GM12801 (cell line): ENCODE measurements around the gene ANO2.

Experiments used
- TF ChIP-seq, protein P1 (sequence below): IDR thresholded peaks from one replicate; pipeline ENCODE4 v1.5.1; 2011; ENCODE audit warnings: control low read depth; ENCODE audit not compliant: insufficient read length; ENCODE audit errors: extremely low read depth

ANO2 gene

DNA sequence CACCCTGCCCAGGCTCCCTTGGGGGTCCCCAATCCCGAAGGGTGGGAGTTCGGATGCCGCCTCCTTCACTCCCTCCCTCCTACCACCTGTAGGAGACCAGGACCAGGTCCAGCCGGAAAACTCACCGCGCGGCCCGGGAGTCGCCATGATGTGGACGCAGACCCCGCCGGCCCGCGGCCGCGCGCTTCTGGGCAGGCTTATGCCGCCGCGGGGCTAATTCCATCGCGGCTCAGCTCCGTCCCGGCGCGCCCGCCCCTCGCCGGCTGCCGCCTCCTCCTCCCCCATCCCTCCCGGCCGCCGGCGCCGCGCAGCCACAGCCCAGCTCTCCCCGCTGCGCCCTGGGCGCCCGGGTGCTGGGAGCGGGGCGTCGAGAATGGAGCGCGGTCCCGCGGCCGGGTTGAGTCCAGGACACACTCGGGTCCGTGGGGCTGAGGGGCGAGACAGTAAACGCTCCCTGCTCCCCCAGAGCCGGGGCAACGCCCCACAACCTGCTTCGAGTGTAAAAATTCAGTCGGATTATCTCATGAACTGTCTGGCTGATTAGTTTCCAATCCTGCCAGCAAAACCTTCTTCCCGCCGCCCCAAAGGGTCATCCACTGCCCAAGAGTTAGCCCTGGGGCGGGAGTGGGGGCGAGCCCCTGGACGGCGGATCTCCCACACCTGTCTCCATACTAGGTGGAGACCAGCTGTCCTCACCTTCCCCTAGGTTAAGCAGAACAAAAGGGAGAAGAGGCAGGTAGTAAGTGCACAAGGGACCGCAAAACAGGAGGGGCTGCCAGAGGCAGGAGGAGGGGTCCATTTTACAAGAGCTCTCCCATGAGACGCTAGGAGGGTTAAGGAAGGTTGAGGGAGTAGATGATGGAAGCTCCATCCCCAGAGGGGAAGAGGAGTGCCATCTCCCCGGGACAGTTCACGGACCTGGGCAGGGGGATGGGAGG is at the start of gene ANO2:
Gene ANO2 (minus strand): TSS at position 189 of the 938 bp plus-strand sequence. CDS start 42 bp downstream, at position 147.
- TF ChIP-seq, protein P1, sequence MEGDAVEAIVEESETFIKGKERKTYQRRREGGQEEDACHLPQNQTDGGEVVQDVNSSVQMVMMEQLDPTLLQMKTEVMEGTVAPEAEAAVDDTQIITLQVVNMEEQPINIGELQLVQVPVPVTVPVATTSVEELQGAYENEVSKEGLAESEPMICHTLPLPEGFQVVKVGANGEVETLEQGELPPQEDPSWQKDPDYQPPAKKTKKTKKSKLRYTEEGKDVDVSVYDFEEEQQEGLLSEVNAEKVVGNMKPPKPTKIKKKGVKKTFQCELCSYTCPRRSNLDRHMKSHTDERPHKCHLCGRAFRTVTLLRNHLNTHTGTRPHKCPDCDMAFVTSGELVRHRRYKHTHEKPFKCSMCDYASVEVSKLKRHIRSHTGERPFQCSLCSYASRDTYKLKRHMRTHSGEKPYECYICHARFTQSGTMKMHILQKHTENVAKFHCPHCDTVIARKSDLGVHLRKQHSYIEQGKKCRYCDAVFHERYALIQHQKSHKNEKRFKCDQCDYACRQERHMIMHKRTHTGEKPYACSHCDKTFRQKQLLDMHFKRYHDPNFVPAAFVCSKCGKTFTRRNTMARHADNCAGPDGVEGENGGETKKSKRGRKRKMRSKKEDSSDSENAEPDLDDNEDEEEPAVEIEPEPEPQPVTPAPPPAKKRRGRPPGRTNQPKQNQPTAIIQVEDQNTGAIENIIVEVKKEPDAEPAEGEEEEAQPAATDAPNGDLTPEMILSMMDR: no peak

DNA sequence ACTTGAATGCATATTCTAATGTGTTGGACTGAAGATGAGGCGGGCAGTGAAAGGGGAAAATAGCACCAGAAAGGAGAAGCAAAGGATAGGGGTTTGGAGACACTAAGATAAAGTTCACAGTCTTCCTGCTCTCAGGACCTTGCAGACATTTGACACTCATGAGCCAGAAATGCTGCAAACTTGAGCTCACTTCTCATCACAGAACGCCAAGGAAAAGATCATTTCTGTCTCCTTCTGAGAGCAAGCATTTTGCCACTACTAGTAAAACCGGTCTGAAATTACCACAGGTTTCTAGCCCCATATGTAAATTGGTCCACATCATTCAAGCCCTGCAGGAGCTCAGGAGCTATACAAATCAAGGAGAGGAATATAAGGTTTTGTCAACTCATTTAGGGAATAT is 44.6 kb upstream of the ANO2 start:
- TF ChIP-seq, protein P1: no peak

DNA sequence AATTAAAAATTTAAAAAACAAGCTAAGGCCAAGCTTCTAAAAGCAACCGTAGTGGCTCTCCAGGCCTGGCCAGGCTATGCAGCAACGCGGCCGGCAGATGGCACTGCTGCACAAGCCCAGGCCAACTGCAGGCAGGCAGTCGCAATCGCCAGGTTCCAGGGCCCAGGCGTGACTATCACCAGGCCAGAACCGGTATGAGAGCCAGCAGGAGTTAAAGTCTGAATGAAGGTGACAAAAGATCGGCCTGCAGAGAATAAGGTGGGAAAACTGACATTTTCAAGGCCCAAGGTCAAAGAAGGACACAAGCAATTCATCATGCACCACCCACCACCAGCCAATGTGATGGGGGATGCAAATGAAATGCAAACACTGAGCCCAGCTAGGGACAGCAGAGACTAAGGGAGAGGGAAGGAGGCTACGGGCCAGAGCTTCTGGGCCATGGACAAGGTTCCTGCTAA is 43.6 kb upstream of the ANO2 start:
- TF ChIP-seq, protein P1: no peak

DNA sequence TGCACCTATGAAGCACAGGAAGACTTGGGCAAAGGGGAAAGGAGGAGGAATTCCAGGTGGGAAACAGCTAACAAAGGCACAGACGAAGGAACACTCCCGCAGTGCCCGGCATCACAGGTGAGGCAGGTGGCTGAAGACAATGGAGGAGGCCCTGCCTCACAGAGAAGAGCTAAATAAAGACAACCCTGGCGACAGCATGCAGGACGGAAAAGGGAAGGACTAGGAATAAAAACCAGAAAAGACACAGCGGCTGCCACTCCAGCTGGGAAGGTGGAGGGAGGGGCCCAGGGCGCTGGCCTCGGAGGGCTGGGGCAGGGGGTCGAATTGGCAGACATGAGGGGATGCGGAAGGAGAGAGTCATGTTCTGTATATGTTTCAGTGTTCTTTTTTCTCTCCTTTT is 43.0 kb upstream of the ANO2 start:
- TF ChIP-seq, protein P1: no peak

DNA sequence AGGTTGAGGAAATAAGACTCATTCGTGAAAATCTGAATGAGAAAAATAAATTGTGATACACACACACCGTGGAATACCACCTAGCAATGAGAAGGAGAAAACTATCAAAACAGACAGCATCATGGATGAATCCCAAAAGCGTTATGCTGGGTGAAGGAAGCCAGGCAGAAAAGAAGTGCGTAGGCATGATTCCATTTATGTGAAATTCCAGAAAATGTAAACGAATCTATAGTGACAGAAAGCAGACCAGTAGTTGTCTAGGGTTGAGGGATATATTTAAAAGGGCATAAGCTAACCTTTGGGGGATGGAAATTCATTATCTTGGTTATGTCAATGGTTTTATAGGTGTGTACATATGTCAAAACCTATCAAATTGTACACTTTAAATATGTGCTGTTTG is 42.5 kb upstream of the ANO2 start:
- TF ChIP-seq, protein P1: no peak

DNA sequence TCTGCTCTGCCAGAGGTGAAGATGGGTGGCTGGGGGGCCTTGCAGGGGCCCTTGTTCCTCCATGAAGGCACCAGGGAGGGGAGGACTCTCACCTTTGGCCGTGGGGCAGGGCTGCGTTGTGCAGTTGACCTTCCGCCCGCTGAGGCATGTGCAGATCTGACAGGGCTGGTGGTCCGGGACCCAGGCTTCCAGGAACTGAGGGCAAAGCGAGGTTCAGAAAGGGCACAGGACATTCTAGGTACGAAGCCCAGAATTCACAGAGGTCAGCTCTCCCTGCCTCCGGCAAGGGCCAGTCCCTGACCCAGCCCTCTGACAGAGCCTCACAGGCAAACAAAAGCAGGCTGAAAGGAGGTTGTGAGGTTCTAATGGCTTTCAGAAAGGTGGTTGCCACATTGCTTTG is 40.4 kb upstream of the ANO2 start:
- TF ChIP-seq, protein P1: no peak

DNA sequence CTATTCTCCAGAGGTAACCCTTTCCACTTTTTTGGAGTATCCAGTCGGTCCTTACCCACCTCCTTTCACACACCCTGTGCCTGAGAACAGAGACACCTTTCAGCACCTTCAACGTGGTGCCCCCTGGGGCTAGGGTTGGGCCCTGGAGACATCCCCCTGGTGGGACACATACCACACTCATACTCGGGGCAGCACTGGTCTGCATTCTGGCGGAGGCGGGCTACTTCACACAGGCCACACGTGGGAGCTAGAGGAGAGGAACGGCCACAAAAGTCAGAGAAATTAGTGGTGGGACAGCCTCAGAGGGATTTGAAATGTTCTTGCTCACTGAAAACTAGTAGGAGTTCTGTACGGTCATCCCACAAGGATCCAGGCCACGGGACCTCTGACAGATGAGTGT is 39.8 kb upstream of the ANO2 start:
- TF ChIP-seq, protein P1: no peak
